Endothelial cell of umbilical vein (primary cell): Measurements from ENCODE around the gene ADCY2. TPM values are rescaled to one million over a fixed set of nuclear protein-coding genes. Genes with fewer than 3 reads are reported as not detected.

Experiments used
- BruUV-seq: library from RNA; stranded (reverse); fragments of 400-500 nt; replicated peaks from 2 replicates; lab custom pipeline; 2021; lab: Mats Ljungman, UMichigan
- CTCF ChIA-PET: fragments of 300-600, 350-600 bp; sonication (Branson Sonifier 250); formaldehyde crosslinking; loops from one replicate; lab custom pipeline; 2021; ENCODE audit warnings: antibody characterized with exemption, inconsistent platforms; lab: Charles Lee
- POLR2A ChIA-PET: fragments of 300-600, 350-600 bp; sonication (Branson Sonifier 250); formaldehyde crosslinking; loops from one replicate; lab custom pipeline; 2021; ENCODE audit warnings: antibody characterized with exemption, inconsistent platforms; lab: Charles Lee
- DNase-seq: peaks from one replicate; pipeline ENCODE4 v3.0.0-alpha.2; 2011; ENCODE audit warnings: low read depth, low spot score
- FAIRE-seq: peaks from 2 replicates; lab custom pipeline; 2011; peaks lifted over from hg19 to GRCh38; lab: Jason Lieb, UNC
- H2AFZ ChIP-seq: 2 replicates; pipeline ENCODE4 v1.6.0; 2012; ENCODE audit warnings: low read depth, low read length, control low read depth, inconsistent platforms
- H3K27ac ChIP-seq: 2 replicates; pipeline ENCODE4 v1.5.1; 2011; ENCODE audit warnings: low read depth, mild to moderate bottlenecking, control low read depth, low read length, moderate library complexity; ENCODE audit not compliant: insufficient read depth
- H3K27me3 ChIP-seq, 2 experiments: 2 replicates each; pipeline versions ENCODE4 v1.6.0 to v1.6.1; 2011; ENCODE audit warnings: low read length in 2 of 2, mixed read lengths in 1 of 2; ENCODE audit not compliant: control insufficient read depth in 2 of 2, insufficient read depth in 2 of 2
- H3K36me3 ChIP-seq, 2 experiments: 2 replicates in 1 of 2; 3 replicates in 1 of 2; pipeline ENCODE4 v1.5.1; 2011; ENCODE audit warnings: low read length in 2 of 2, mild to moderate bottlenecking in 1 of 2, moderate library complexity in 1 of 2; ENCODE audit not compliant: control insufficient read depth in 2 of 2, insufficient read depth in 2 of 2; ENCODE audit errors: extremely low read depth in 1 of 2
- H3K4me1 ChIP-seq: 3 replicates; pipeline ENCODE4 v1.5.1; 2011; ENCODE audit warnings: mild to moderate bottlenecking, low read length; ENCODE audit not compliant: control insufficient read depth, insufficient read depth; ENCODE audit errors: extremely low read depth
- H3K4me2 ChIP-seq: 2 replicates; pipeline ENCODE4 v1.6.1; 2011; ENCODE audit warnings: low read length, control low read depth, mixed read lengths; ENCODE audit not compliant: insufficient read depth
- H3K4me3 ChIP-seq, 3 experiments: fragments of 200-600 bp in 1 of 3; sonication (generic), shearing (Covaris generic) in 1 of 3; replicated peaks in 1 of 3; 2 replicates each; pipeline ENCODE4 v1.5.1; 2011 to 2016; ENCODE audit warnings: control low read depth in 3 of 3, low read length in 3 of 3, mild to moderate bottlenecking in 2 of 3, inconsistent platforms in 1 of 3, low read depth in 1 of 3, moderate library complexity in 1 of 3; ENCODE audit not compliant: insufficient read depth in 1 of 3
- H3K79me2 ChIP-seq: 2 replicates; pipeline ENCODE4 v1.6.0; 2012; ENCODE audit warnings: low read length, inconsistent platforms; ENCODE audit not compliant: control insufficient read depth, insufficient read depth
- H3K9ac ChIP-seq: replicated peaks from 2 replicates; pipeline ENCODE3; 2011; ENCODE audit warnings: low read length, control low read depth; ENCODE audit not compliant: insufficient read depth; ENCODE audit errors: extremely low read depth
- H3K9me1 ChIP-seq: replicated peaks from 3 replicates; pipeline ENCODE4 v1.6.0; 2011; ENCODE audit warnings: mild to moderate bottlenecking, low read length; ENCODE audit not compliant: control insufficient read depth, insufficient read depth; ENCODE audit errors: extremely low read depth
- H3K9me3 ChIP-seq: replicated peaks from 2 replicates; pipeline ENCODE4 v1.5.1; 2012; ENCODE audit warnings: low read length, inconsistent platforms; ENCODE audit not compliant: control insufficient read depth, insufficient read depth
- H4K20me1 ChIP-seq: replicated peaks from 2 replicates; pipeline ENCODE3; 2011; ENCODE audit warnings: mild to moderate bottlenecking, low read length; ENCODE audit not compliant: control insufficient read depth, insufficient read depth; ENCODE audit errors: extremely low read depth
- EZH2 ChIP-seq: IDR thresholded peaks from 2 replicates; pipeline ENCODE4 v1.6.1; 2012; ENCODE audit warnings: borderline replicate concordance, low read depth, mild to moderate bottlenecking, moderate library complexity, low read length, inconsistent platforms; ENCODE audit not compliant: severe bottlenecking
- FOS ChIP-seq: IDR thresholded peaks from 2 replicates; pipeline ENCODE4 v1.6.1; 2011; ENCODE audit warnings: mild to moderate bottlenecking, low read length, moderate library complexity, borderline replicate concordance; ENCODE audit not compliant: insufficient read depth
- GATA2 ChIP-seq: IDR thresholded peaks from 2 replicates; pipeline ENCODE4 v1.7.0; 2011; ENCODE audit warnings: low read depth, mild to moderate bottlenecking, moderate library complexity, mixed read lengths, low read length; ENCODE audit not compliant: insufficient read length, insufficient read depth
- JUN ChIP-seq: IDR thresholded peaks from 2 replicates; pipeline ENCODE4 v1.6.1; 2011; ENCODE audit warnings: borderline replicate concordance, low read depth; ENCODE audit not compliant: insufficient read length, insufficient read depth
- MAX ChIP-seq: IDR thresholded peaks from 2 replicates; pipeline ENCODE4 v1.6.1; 2011; ENCODE audit not compliant: insufficient read depth, insufficient read length
- MYC ChIP-seq: IDR thresholded peaks from one replicate; pipeline ENCODE4 v1.6.1; 2011; ENCODE audit warnings: mild to moderate bottlenecking, low read depth, low read length
- POLR2A ChIP-seq: IDR thresholded peaks from 2 replicates; pipeline ENCODE4 v1.6.1; 2012; ENCODE audit warnings: low read depth, mild to moderate bottlenecking, control low read depth, low read length
- POLR2AphosphoS5 ChIP-seq: IDR thresholded peaks from 2 replicates; pipeline ENCODE4 v1.6.1; 2012; ENCODE audit warnings: low read depth, mild to moderate bottlenecking, control low read depth, low read length, moderate library complexity; ENCODE audit not compliant: insufficient read depth
- dilution Hi-C: fragments of 300-500 bp; cut with MboI; formaldehyde crosslinking; loops from one replicate; pipeline ENCODE4 v1.15.0; 2019; ENCODE audit warnings: low sequenced_read_pairs; ENCODE audit not compliant: extremely low pct_ligation_motif_present
- intact Hi-C: fragments of 100-400 bp; cut with micrococcal nuclease; formaldehyde crosslinking; loops from one replicate; pipeline ENCODE4 v1.10.0; 2022
- polyA plus RNA-seq, 4 experiments: library from polyadenylated mRNA; depleted of rRNA in 3 of 4; stranded (reverse) in 3 of 4; unstranded in 1 of 4; fragments of >200 nt; gene quantifications; 2 replicates each; pipeline versions ENCODE4 v1.2.1 to v1.2.3, GENCODE V29; 2011 to 2012; ENCODE audit warnings: missing spikeins in 1 of 4
- total RNA-seq: library from RNA; stranded (reverse); gene quantifications from 2 replicates; pipeline ENCODE4 v1.2.3, GENCODE V29; 2021
- TF ChIP-seq, protein P1 (sequence below), 2 donors: IDR thresholded peaks; 1 replicate in 1 of 2; 2 replicates in 1 of 2; pipeline ENCODE4 v1.5.1; 2011; ENCODE audit warnings: low read length in 2 of 2, mild to moderate bottlenecking in 2 of 2, moderate library complexity in 2 of 2, control low read depth in 1 of 2, inconsistent platforms in 1 of 2, low read depth in 1 of 2; ENCODE audit not compliant: insufficient read depth in 1 of 2; ENCODE audit errors: extremely low read depth in 1 of 2

The ADCY2 gene
- total and polyA plus RNA-seq, 2 donors (not counting 3 experiments of a cell fraction or from before 2014, with no cell fraction given) = under 0.01 TPM; not detected in 1

DNA sequence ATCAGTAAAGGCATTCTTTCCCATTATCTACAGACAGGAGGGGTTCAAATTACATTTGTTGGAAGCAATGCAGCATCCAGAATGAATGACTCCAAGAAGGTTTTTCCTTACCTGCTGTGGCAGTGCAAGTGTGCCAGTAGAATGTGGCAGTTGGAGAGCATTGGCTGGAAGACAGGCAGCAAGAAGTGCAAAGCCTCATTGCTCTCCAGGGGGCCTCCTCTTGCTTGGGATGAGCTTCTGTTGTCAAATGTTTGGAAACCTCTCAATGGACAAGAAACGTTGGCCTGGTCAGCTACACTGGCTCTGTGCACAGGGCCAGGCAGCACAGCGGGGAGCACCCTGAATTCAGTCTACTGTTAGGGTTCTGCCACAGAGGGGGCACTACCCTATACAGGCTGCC lies 226.6 kb downstream of the ADCY2 start:
- intact Hi-C loops = no loop called here

More for the DNA sequence above, 226.6 kb downstream of the ADCY2 start:
- Histone ChIP-seq H3K9me3 (peaks cover 2% of the 10 kb centered on the region), H3K27ac (no peak overlapping the region), H3K4me3 (no peak overlapping the region), H3K4me1 (no peaks in the 10 kb centered on the region), H3K9me1 (no peaks in the 10 kb centered on the region), H3K36me3 (no peaks in the 10 kb centered on the region), H3K27me3 (no peaks in the 10 kb centered on the region), H3K4me2 (no peak overlapping the region), H2AFZ (no peak overlapping the region), H4K20me1 (no peaks in the 10 kb centered on the region), H3K79me2 (no peaks in the 10 kb centered on the region), H3K9ac (no peak overlapping the region)
- dilution Hi-C loops = no loop called here
- ChIA-PET POLR2A (no interaction called here), CTCF (no interaction called here)
- DNase-seq = no peak
- TF ChIP-seq JUN (no peak), POLR2A (no peak), GATA2 (no peak), FOS (no peak), MAX (no peak), MYC (no peak), POLR2AphosphoS5 (no peak), EZH2 (no peak)
- TF ChIP-seq, protein P1, sequence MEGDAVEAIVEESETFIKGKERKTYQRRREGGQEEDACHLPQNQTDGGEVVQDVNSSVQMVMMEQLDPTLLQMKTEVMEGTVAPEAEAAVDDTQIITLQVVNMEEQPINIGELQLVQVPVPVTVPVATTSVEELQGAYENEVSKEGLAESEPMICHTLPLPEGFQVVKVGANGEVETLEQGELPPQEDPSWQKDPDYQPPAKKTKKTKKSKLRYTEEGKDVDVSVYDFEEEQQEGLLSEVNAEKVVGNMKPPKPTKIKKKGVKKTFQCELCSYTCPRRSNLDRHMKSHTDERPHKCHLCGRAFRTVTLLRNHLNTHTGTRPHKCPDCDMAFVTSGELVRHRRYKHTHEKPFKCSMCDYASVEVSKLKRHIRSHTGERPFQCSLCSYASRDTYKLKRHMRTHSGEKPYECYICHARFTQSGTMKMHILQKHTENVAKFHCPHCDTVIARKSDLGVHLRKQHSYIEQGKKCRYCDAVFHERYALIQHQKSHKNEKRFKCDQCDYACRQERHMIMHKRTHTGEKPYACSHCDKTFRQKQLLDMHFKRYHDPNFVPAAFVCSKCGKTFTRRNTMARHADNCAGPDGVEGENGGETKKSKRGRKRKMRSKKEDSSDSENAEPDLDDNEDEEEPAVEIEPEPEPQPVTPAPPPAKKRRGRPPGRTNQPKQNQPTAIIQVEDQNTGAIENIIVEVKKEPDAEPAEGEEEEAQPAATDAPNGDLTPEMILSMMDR (IDR thresholded peaks at IDR 0.05; ENCODE audit: extremely low read depth in 1 of 2, insufficient read depth in 1 of 2, low read depth in 1 of 2, low read length in 2 of 2) = no peak
- no TSS peak for BruUV-seq
- no peak for FAIRE-seq
